ENCODE results near the gene PRKAR1B. TPM values are rescaled to one million over a fixed set of nuclear protein-coding genes. Genes with fewer than 3 reads are reported as not detected.

The PRKAR1B gene
- total and polyA plus RNA-seq, 8 donors = 2.5 to 8.4 (median 5.3) TPM

- no peak for TF ChIP-seq CTCF (IDR thresholded peaks at IDR 0.05)
- Histone ChIP-seq H3K27ac (no peak overlapping the region), H3K4me1 (no peaks in the 10 kb centered on the region), H3K9me3 (no peaks in the 10 kb centered on the region), H3K27me3 (no peaks in the 10 kb centered on the region), H3K4me3 (no peak overlapping the region), H3K36me3 (no peaks in the 10 kb centered on the region)
- DNase-seq (peak in 1 of 6 donors; percentile 54), ATAC-seq (no peak), FAIRE-seq (no peak)
- intact Hi-C loops (cut with DNase I) = loop anchor here in 1 of 3 donors (10.0 kb wide), 1 partner anchor 298 kb away; no protein-coding TSS in a partner anchor
- 95 to 96% methylated on average over 23 of the region's 23 CpGs for WGBS, 2 donors
Measured at GRCh38 chr7:632831-633210, 94.3 kb downstream of the PRKAR1B start.

GRCh38 chr7:631964-632830, 94.9 kb downstream of the PRKAR1B start:
- intact Hi-C loops (cut with DNase I) = loop anchor here in 1 of 3 donors (10.0 kb wide), 1 partner anchor 297 kb away; no protein-coding TSS in a partner anchor
- Histone ChIP-seq H3K9me3 (no peaks in the 10 kb centered on the region), H3K4me1 (no peaks in the 10 kb centered on the region), H3K36me3 (no peaks in the 10 kb centered on the region), H3K4me3 (no peak overlapping the region), H3K27ac (no peak overlapping the region), H3K27me3 (no peaks in the 10 kb centered on the region)
- ATAC-seq (no peak), FAIRE-seq (no peak), DNase-seq (peak in 2 of 6 donors; percentile 45 to 58)
- WGBS, 2 donors = 92 to 95% methylated on average over 39 of the region's 39 CpGs
- TF ChIP-seq CTCF (IDR thresholded peaks at IDR 0.05) = no peak

GRCh38 chr7:631291-631711, 95.8 kb downstream of the PRKAR1B start:
- Histone ChIP-seq H3K27ac (no peak overlapping the region), H3K36me3 (no peaks in the 10 kb centered on the region), H3K9me3 (no peaks in the 10 kb centered on the region), H3K27me3 (no peaks in the 10 kb centered on the region), H3K4me1 (no peaks in the 10 kb centered on the region), H3K4me3 (no peak overlapping the region)
- ATAC-seq (no peak), DNase-seq (peak in 1 of 6 donors; percentile 41), FAIRE-seq (no peak)
- intact Hi-C loops (cut with DNase I) = loop anchor here in 1 of 3 donors (10.0 kb wide), 1 partner anchor 296 kb away; no protein-coding TSS in a partner anchor
- TF ChIP-seq CTCF (IDR thresholded peaks at IDR 0.05) = no peak
- WGBS, 2 donors = 91% methylated on average over 17 of the region's 17 CpGs

- TF ChIP-seq CTCF (IDR thresholded peaks at IDR 0.05) = no peak
- Histone ChIP-seq H3K4me3 (no peak overlapping the region), H3K36me3 (no peaks in the 10 kb centered on the region), H3K27ac (no peak overlapping the region), H3K4me1 (no peaks in the 10 kb centered on the region), H3K9me3 (no peaks in the 10 kb centered on the region), H3K27me3 (no peaks in the 10 kb centered on the region)
- ATAC-seq (no peak), DNase-seq (peak in 1 of 6 donors; percentile 26), FAIRE-seq (no peak)
- WGBS, 2 donors = 70 to 77% methylated on average over 5 of the region's 5 CpGs
- intact Hi-C loops (cut with DNase I) = loop anchor here in 1 of 3 donors (10.0 kb wide), 1 partner anchor 296 kb away; no protein-coding TSS in a partner anchor
Measured at GRCh38 chr7:630539-630938, 96.5 kb downstream of the PRKAR1B start.

- intact Hi-C loops (cut with DNase I) = loop anchor here in 1 of 3 donors (10.0 kb wide), 1 partner anchor 295 kb away; no protein-coding TSS in a partner anchor
- Histone ChIP-seq H3K9me3 (no peaks in the 10 kb centered on the region), H3K36me3 (no peaks in the 10 kb centered on the region), H3K27ac (no peak overlapping the region), H3K27me3 (no peaks in the 10 kb centered on the region), H3K4me1 (no peaks in the 10 kb centered on the region), H3K4me3 (no peak overlapping the region)
- no peak for TF ChIP-seq CTCF (IDR thresholded peaks at IDR 0.05)
- FAIRE-seq (no peak), DNase-seq (peak in 2 of 6 donors; percentile 50 to 56), ATAC-seq (no peak)
- 94 to 98% methylated on average over 12 of the region's 12 CpGs for WGBS, 2 donors
Measured at GRCh38 chr7:630111-630511, 97.0 kb downstream of the PRKAR1B start.
